Naive thymus-derived CD4-positive, alpha-beta T cell (primary cell): ENCODE results near the gene AK2. TPM values are rescaled to one million over a fixed set of nuclear protein-coding genes. Genes with fewer than 3 reads are reported as not detected.

Source experiments
- ATAC-seq: fragments of 150-1000 bp; cut with Tn5 transposase; 2 replicates; pipeline ENCODE4 v1.10.0; 2021; ENCODE audit warnings: mild to moderate bottlenecking, moderate library complexity
- CTCF ChIA-PET: fragments of 350-600 bp; sonication (Branson Sonifier 250); formaldehyde crosslinking; loops from one replicate; lab custom pipeline; 2021; ENCODE audit warnings: antibody characterized with exemption; lab: Charles Lee
- POLR2A ChIA-PET: fragments of 350-600 bp; sonication (Branson Sonifier 250); formaldehyde crosslinking; loops from one replicate; lab custom pipeline; 2021; ENCODE audit warnings: antibody characterized with exemption, inconsistent platforms; lab: Charles Lee
- DNase-seq, 9 donors: peaks; one replicate each; pipeline versions ENCODE4 v3.0.0 to v3.0.0-alpha.2; 2020 to 2022; ENCODE audit warnings: mixed read lengths in 1 of 9
- H3K27ac ChIP-seq: one replicate; pipeline ENCODE4 v1.7.0; 2013; ENCODE audit warnings: mild to moderate bottlenecking, low read depth, low read length, moderate library complexity
- H3K27me3 ChIP-seq, 2 donors: one replicate each; pipeline ENCODE4 v1.7.0; 2013; ENCODE audit warnings: low read length in 2 of 2, mild to moderate bottlenecking in 2 of 2, moderate library complexity in 2 of 2; ENCODE audit not compliant: control insufficient read depth in 2 of 2, insufficient read depth in 2 of 2
- H3K36me3 ChIP-seq, 3 experiments: 1 replicate in 2 of 3; 2 replicates in 1 of 3; pipeline ENCODE4 v1.7.0; 2013; ENCODE audit warnings: low read length in 3 of 3, mild to moderate bottlenecking in 3 of 3, moderate library complexity in 1 of 3; ENCODE audit not compliant: insufficient read depth in 3 of 3, control insufficient read depth in 2 of 3
- H3K4me1 ChIP-seq, 2 donors: one replicate each; pipeline ENCODE4 v1.7.0; 2013; ENCODE audit warnings: low read length in 2 of 2, mild to moderate bottlenecking in 2 of 2, moderate library complexity in 1 of 2; ENCODE audit not compliant: control insufficient read depth in 2 of 2, insufficient read depth in 2 of 2
- H3K4me3 ChIP-seq: 2 replicates; pipeline ENCODE4 v1.7.0; 2013; ENCODE audit warnings: mild to moderate bottlenecking, low read length
- H3K9me3 ChIP-seq, 3 experiments: 1 replicate in 2 of 3; 2 replicates in 1 of 3; pipeline ENCODE4 v1.7.0; 2013; ENCODE audit warnings: low read length in 3 of 3; ENCODE audit not compliant: control insufficient read depth in 2 of 3
- H3K27ac Mint-ChIP-seq, 9 donors: one replicate each; pipeline ENCODE4 v1.8.0; 2020 to 2022; ENCODE audit warnings: mixed read lengths in 9 of 9, mild to moderate bottlenecking in 8 of 9, moderate library complexity in 5 of 9, inconsistent platforms in 2 of 9
- H3K27me3 Mint-ChIP-seq, 5 donors: one replicate each; pipeline ENCODE4 v1.8.0; 2021 to 2022; ENCODE audit warnings: mixed read lengths in 5 of 5, mild to moderate bottlenecking in 1 of 5
- H3K36me3 Mint-ChIP-seq, 5 donors: one replicate each; pipeline ENCODE4 v1.8.0; 2020 to 2022; ENCODE audit warnings: mixed read lengths in 5 of 5, mild to moderate bottlenecking in 3 of 5, inconsistent platforms in 1 of 5
- H3K4me1 Mint-ChIP-seq, 7 donors: one replicate each; pipeline ENCODE4 v1.8.0; 2020 to 2022; ENCODE audit warnings: mixed read lengths in 7 of 7, mild to moderate bottlenecking in 3 of 7, inconsistent platforms in 1 of 7
- H3K4me3 Mint-ChIP-seq, 10 donors: one replicate each; pipeline ENCODE4 v1.8.0; 2020 to 2022; ENCODE audit warnings: mild to moderate bottlenecking in 10 of 10, mixed read lengths in 10 of 10, moderate library complexity in 6 of 10, inconsistent platforms in 2 of 10
- H3K9me3 Mint-ChIP-seq, 11 donors: one replicate each; pipeline ENCODE4 v1.8.0; 2020 to 2022; ENCODE audit warnings: mixed read lengths in 11 of 11, mild to moderate bottlenecking in 4 of 11, inconsistent platforms in 1 of 11, moderate library complexity in 1 of 11
- intact Hi-C, 2 donors: fragments of 100-400 bp; cut with micrococcal nuclease; formaldehyde crosslinking; loops; one replicate each; pipeline ENCODE4 v1.15.1; 2023
- polyA plus RNA-seq, 2 donors: library from polyadenylated mRNA; unstranded; fragments of 300-500 nt; fragmentation: Illumina TruSeq; gene quantifications; one replicate each; pipeline ENCODE4 v1.2.3, GENCODE V29; 2021
- total RNA-seq, 6 experiments: library from RNA in 5 of 6; stranded (reverse) in 5 of 6; gene quantifications; 1 replicate in 5 of 6; 2 replicates in 1 of 6; pipeline ENCODE4 v1.2.3 and lab custom pipeline; 2021 to 2026

Gene AK2
- total and polyA plus RNA-seq, 7 experiments from 2014 or later = 53.8 to 219 (median 97.4) TPM

DNA sequence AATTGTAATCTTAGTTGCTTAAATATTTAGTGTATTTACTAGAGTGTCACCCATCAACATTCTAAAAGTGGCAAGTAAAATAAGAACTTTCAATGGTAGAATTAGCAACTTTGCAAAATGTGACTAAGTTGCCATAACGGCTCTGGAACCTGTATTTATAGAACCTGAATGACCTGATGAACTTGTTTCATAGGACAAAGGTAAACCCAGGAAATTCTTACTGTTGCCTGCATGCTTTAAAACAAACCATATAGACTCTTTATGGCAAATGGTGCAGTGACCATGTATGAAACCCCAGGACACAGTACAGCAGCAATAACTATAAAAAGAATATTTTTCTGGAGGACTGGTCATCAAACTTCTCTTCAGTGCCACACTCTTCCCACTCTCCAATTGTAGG is 22.9 kb downstream of the AK2 start:
- intact Hi-C loops = no loop called here
- ChIA-PET CTCF (no interaction called here), POLR2A (no interaction called here)
- no peaks in the 10 kb centered on the region for H3K27me3 ChIP-seq
- peaks cover 3 to 68% (median 28%) of the 10 kb centered on the region in 3 experiments for H3K36me3 ChIP-seq
- no peaks in the 10 kb centered on the region for H3K4me1 ChIP-seq
- no peak overlapping the region for H3K4me3 ChIP-seq
- H3K9me3 Mint-ChIP-seq = no peaks in the 10 kb centered on the region
- DNase-seq (no peak), ATAC-seq (no peak)
- peaks cover 35 to 50% (median 46%) of the 10 kb centered on the region in 5 donors for H3K36me3 Mint-ChIP-seq
- no peak overlapping the region for H3K27ac Mint-ChIP-seq
- no peak overlapping the region for H3K27ac ChIP-seq
- no peaks in the 10 kb centered on the region for H3K27me3 Mint-ChIP-seq
- no peak overlapping the region for H3K4me3 Mint-ChIP-seq
- peaks cover 0 to 15% (median 0%) of the 10 kb centered on the region in 7 donors for H3K4me1 Mint-ChIP-seq
- no peaks in the 10 kb centered on the region for H3K9me3 ChIP-seq

DNA sequence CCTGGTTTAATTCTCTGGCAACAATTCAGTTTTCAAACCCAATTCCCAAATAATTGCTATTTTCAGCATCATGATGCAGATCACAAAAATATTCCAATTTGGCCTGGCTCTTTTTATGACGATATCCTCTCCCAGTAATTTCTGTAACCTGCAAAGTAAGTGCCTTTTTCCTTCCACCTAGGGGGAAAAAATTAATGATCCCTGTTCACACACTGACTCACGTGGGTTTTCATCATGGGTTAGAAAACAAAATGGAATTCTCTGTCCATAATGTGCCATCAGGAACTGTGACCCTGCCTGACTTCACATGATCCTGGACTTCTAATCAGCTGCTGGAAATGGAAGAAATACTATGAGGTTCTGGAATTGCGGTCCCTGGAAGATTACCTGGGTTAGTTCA is 24.5 kb downstream of the AK2 start:
- ChIA-PET POLR2A (no interaction called here), CTCF (no interaction called here)
- no peak overlapping the region for H3K4me3 Mint-ChIP-seq
- no peaks in the 10 kb centered on the region for H3K27me3 Mint-ChIP-seq
- H3K9me3 Mint-ChIP-seq = no peaks in the 10 kb centered on the region
- Histone ChIP-seq H3K36me3 (peaks cover 0 to 68% (median 33%) of the 10 kb centered on the region in 3 experiments), H3K27me3 (no peaks in the 10 kb centered on the region), H3K9me3 (no peaks in the 10 kb centered on the region), H3K27ac (no peak overlapping the region), H3K4me3 (no peak overlapping the region), H3K4me1 (no peaks in the 10 kb centered on the region)
- no peak for DNase-seq
- peaks cover 33 to 48% (median 37%) of the 10 kb centered on the region in 5 donors for H3K36me3 Mint-ChIP-seq
- H3K4me1 Mint-ChIP-seq = peaks cover 0 to 15% (median 0%) of the 10 kb centered on the region in 7 donors
- H3K27ac Mint-ChIP-seq = peak overlapping the region in 3 of 9 donors; percentile 26 to 62 (median 36)
- intact Hi-C loops = no loop called here
- ATAC-seq = no peak

DNA sequence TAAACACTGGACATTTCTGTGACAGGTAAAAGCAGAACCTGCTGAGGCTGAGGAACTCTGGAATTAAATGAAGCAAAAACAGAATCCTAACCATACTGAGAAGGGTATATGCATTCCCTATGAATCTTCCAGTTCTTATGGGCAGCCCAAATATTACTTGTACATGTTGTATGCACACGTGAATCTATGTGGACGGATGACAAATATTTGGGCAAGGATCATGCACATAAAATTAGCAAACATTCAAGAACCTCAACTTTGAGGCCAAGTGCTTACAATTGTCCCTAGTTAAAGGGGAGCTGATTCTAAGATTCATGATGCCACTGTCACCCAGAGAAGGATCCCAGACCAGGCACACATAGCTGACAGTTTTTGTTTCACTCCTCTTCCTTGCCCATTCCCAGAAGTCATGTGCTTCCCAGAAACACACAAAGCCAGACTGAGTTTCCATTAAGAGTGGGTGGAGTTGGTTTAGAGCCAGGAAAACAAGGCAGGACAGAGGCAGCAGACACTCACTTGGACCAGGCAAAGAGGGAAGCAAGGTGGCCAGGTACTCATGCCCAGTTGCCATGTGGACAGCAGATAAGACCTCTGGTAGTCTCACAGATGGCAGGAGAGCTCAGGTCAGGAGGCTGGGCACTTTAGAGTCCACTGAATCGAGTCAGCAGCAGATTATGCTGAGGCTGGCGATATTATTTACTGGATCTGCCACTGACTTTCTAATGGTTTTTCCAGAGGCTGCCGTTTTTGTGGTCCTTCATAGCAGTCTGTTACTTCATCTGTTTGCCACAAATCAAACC is 25.6 kb downstream of the AK2 start:
- Mint-ChIP-seq H3K36me3 (peaks cover 33 to 48% (median 37%) of the 10 kb centered on the region in 5 donors), H3K9me3 (no peaks in the 10 kb centered on the region), H3K27me3 (no peaks in the 10 kb centered on the region), H3K4me1 (peaks cover 0 to 21% (median 0%) of the 10 kb centered on the region in 7 donors), H3K4me3 (no peak overlapping the region), H3K27ac (peak overlapping the region in 5 of 9 donors; percentile 21 to 29 (median 26))
- ATAC-seq (no peak), DNase-seq (no peak)
- Histone ChIP-seq H3K36me3 (peaks cover 0 to 66% (median 33%) of the 10 kb centered on the region in 3 experiments), H3K4me3 (no peak overlapping the region), H3K27ac (no peak overlapping the region), H3K27me3 (no peaks in the 10 kb centered on the region), H3K4me1 (no peaks in the 10 kb centered on the region), H3K9me3 (no peaks in the 10 kb centered on the region)
- ChIA-PET POLR2A (no interaction called here), CTCF (no interaction called here)
- intact Hi-C loops = no loop called here

- Mint-ChIP-seq H3K27ac (peak overlapping the region in 2 of 9 donors; percentile 26 to 31), H3K4me1 (peaks cover 0 to 33% (median 3%) of the 10 kb centered on the region in 7 donors), H3K27me3 (no peaks in the 10 kb centered on the region), H3K9me3 (no peaks in the 10 kb centered on the region), H3K4me3 (no peak overlapping the region), H3K36me3 (peaks cover 33 to 49% (median 36%) of the 10 kb centered on the region in 5 donors)
- POLR2A ChIA-PET = interaction anchor here (1.1 kb wide), 1 partner anchor 118 kb away, joined by 3 read pairs; no protein-coding TSS in a partner anchor
- peaks cover 0 to 66% (median 33%) of the 10 kb centered on the region in 3 experiments for H3K36me3 ChIP-seq
- H3K27ac ChIP-seq = no peak overlapping the region
- DNase-seq = no peak
- intact Hi-C loops = no loop called here
- no peaks in the 10 kb centered on the region for H3K9me3 ChIP-seq
- H3K27me3 ChIP-seq = no peaks in the 10 kb centered on the region
- CTCF ChIA-PET = interaction anchor here (0.7 to 4.2 kb wide), 2 partner anchors 76 to 80 kb away, joined by 3 to 46 read pairs; no protein-coding TSS in a partner anchor
- no peaks in the 10 kb centered on the region for H3K4me1 ChIP-seq
- no peak for ATAC-seq
- H3K4me3 ChIP-seq = no peak overlapping the region
Observed at GRCh38 chr1:33009561-33009960, 27.1 kb downstream of the AK2 start.

- POLR2A ChIA-PET = interaction anchor here (1.1 kb wide), 1 partner anchor 119 kb away, joined by 3 read pairs; no protein-coding TSS in a partner anchor
- intact Hi-C loops = no loop called here
Observed at GRCh38 chr1:33008051-33008914, 28.4 kb downstream of the AK2 start.

More at GRCh38 chr1:33008051-33008914, 28.4 kb downstream of the AK2 start:
- no peak for ATAC-seq
- Mint-ChIP-seq H3K9me3 (no peaks in the 10 kb centered on the region), H3K4me3 (no peak overlapping the region), H3K4me1 (peaks cover 0 to 34% (median 3%) of the 10 kb centered on the region in 7 donors), H3K27me3 (no peaks in the 10 kb centered on the region), H3K36me3 (peaks cover 25 to 42% (median 26%) of the 10 kb centered on the region in 5 donors), H3K27ac (peak overlapping the region in 1 of 9 donors; percentile 40)
- no peak for DNase-seq
- Histone ChIP-seq H3K4me3 (no peak overlapping the region), H3K27ac (no peak overlapping the region), H3K27me3 (no peaks in the 10 kb centered on the region), H3K4me1 (no peaks in the 10 kb centered on the region), H3K36me3 (peaks cover 0 to 57% (median 26%) of the 10 kb centered on the region in 3 experiments), H3K9me3 (no peaks in the 10 kb centered on the region)
- CTCF ChIA-PET = interaction anchor here (1.0 to 4.2 kb wide), 2 partner anchors 10 to 75 kb away, joined by 3 to 46 read pairs; no protein-coding TSS in a partner anchor
